GM23338 (cell line): ENCODE results near the gene KCND2. TPM values are rescaled to one million over a fixed set of nuclear protein-coding genes. Genes with fewer than 3 reads are reported as not detected.

Experiments
- ATAC-seq: fragments of 200-7000 bp; cut with Tn5 transposase; 3 replicates; pipeline ENCODE4 v1.9.1; 2020
- DNase-seq: peaks from one replicate; pipeline ENCODE4 v3.0.0-alpha.2; 2015; ENCODE audit warnings: low spot score
- H2AFZ ChIP-seq: fragments of 200-600 bp; sonication (generic); 2 replicates; pipeline ENCODE4 v1.8.0; 2016; ENCODE audit warnings: antibody characterized with exemption, mild to moderate bottlenecking, moderate library complexity
- H3F3A ChIP-seq: fragments of 200-600 bp; sonication (generic); replicated peaks from 2 replicates; pipeline ENCODE4 v1.8.0; 2017; ENCODE audit warnings: antibody characterized with exemption, mixed run types, low read depth
- H3K27ac ChIP-seq: fragments of 200-600 bp; sonication (generic); 2 replicates; pipeline ENCODE4 v1.6.1; 2016; ENCODE audit warnings: low read depth
- H3K27me3 ChIP-seq: fragments of 200-600 bp; sonication (generic); 2 replicates; pipeline ENCODE4 v1.8.0; 2016; ENCODE audit warnings: mild to moderate bottlenecking, mixed run types, moderate library complexity; ENCODE audit not compliant: insufficient read depth
- H3K36me3 ChIP-seq: fragments of 200-600 bp; sonication (generic); 2 replicates; pipeline ENCODE4 v1.8.0; 2016; ENCODE audit warnings: mild to moderate bottlenecking; ENCODE audit not compliant: insufficient read depth
- H3K4me1 ChIP-seq: fragments of 200-600 bp; sonication (generic); 2 replicates; pipeline ENCODE4 v1.8.0; 2016; ENCODE audit warnings: mild to moderate bottlenecking, moderate library complexity; ENCODE audit not compliant: insufficient read depth
- H3K4me2 ChIP-seq: fragments of 200-600 bp; sonication (generic); 2 replicates; pipeline ENCODE4 v1.7.1; 2017; ENCODE audit warnings: mixed run types
- H3K4me3 ChIP-seq: fragments of 200-600 bp; sonication (generic); 2 replicates; pipeline ENCODE4 v1.6.1; 2016; ENCODE audit warnings: mixed run types
- H3K79me2 ChIP-seq: fragments of 200-600 bp; sonication (generic); replicated peaks from 2 replicates; pipeline ENCODE4 v1.8.0; 2017; ENCODE audit warnings: mild to moderate bottlenecking; ENCODE audit not compliant: insufficient read depth
- H3K9me2 ChIP-seq: fragments of 200-600 bp; sonication (generic); 2 replicates; pipeline ENCODE4 v1.8.0; 2017; ENCODE audit not compliant: insufficient read depth
- H4K20me1 ChIP-seq: fragments of 200-600 bp; sonication (generic); replicated peaks from 2 replicates; pipeline ENCODE4 v1.8.0; 2017; ENCODE audit warnings: mild to moderate bottlenecking; ENCODE audit not compliant: insufficient read depth
- H3K27ac Mint-ChIP-seq: 2 replicates; pipeline ENCODE4 v1.8.0; 2020; ENCODE audit warnings: inconsistent platforms, mild to moderate bottlenecking, moderate library complexity, mixed read lengths
- H3K27me3 Mint-ChIP-seq: 3 replicates; pipeline ENCODE4 v1.8.0; 2022; ENCODE audit warnings: low read depth, mild to moderate bottlenecking, moderate library complexity, mixed read lengths, inconsistent platforms; ENCODE audit not compliant: insufficient read depth, poor library complexity
- H3K36me3 Mint-ChIP-seq: 3 replicates; pipeline ENCODE4 v1.8.0; 2021; ENCODE audit warnings: low read depth, mild to moderate bottlenecking, inconsistent platforms, moderate library complexity, mixed read lengths
- H3K4me1 Mint-ChIP-seq: 3 replicates; pipeline ENCODE4 v1.8.0; 2020; ENCODE audit warnings: mild to moderate bottlenecking, inconsistent platforms, mixed read lengths
- H3K4me3 Mint-ChIP-seq: 3 replicates; pipeline ENCODE4 v1.8.0; 2021; ENCODE audit warnings: moderate library complexity, mild to moderate bottlenecking, inconsistent platforms, mixed read lengths
- H3K9me3 Mint-ChIP-seq: 3 replicates; pipeline ENCODE4 v1.8.0; 2020; ENCODE audit warnings: moderate library complexity, mild to moderate bottlenecking, inconsistent platforms, mixed read lengths
- CREB1 ChIP-seq: fragments of 250-450 bp; sonication (Bioruptor Pico); IDR thresholded peaks from 2 replicates; pipeline ENCODE4 v1.5.0; 2020; ENCODE audit warnings: low read depth, mild to moderate bottlenecking, moderate library complexity
- CTCF ChIP-seq, 2 experiments: fragments of 200-600 bp in 1 of 2; sonication (generic) in 1 of 2; conservative IDR thresholded peaks; 2 replicates each; pipeline versions ENCODE4 v1.5.1 to v1.6.1; 2016 to 2017; ENCODE audit warnings: antibody characterized with exemption in 2 of 2, low read depth in 2 of 2, mild to moderate bottlenecking in 2 of 2, moderate library complexity in 1 of 2
- ETS1 ChIP-seq: IDR thresholded peaks from 2 replicates; pipeline ENCODE4 v1.6.1; 2016; ENCODE audit warnings: antibody characterized with exemption
- EZH2 ChIP-seq: fragments of 200-600 bp; sonication (generic); IDR thresholded peaks from one replicate; pipeline ENCODE4 v1.8.0; 2017; ENCODE audit warnings: antibody characterized with exemption, mild to moderate bottlenecking, low read depth; ENCODE audit not compliant: unreplicated experiment
- EZH2phosphoT487 ChIP-seq: fragments of 200-600 bp; sonication (generic); IDR thresholded peaks from one replicate; pipeline ENCODE4 v1.8.1; 2018; ENCODE audit warnings: antibody characterized with exemption; ENCODE audit not compliant: unreplicated experiment
- JUNB ChIP-seq: IDR thresholded peaks from one replicate; pipeline ENCODE4 v1.6.1; 2016; ENCODE audit warnings: antibody characterized with exemption; ENCODE audit not compliant: unreplicated experiment
- NANOG ChIP-seq: IDR thresholded peaks from 2 replicates; pipeline ENCODE4 v1.6.1; 2016; ENCODE audit warnings: antibody characterized with exemption, borderline replicate concordance
- POLR2AphosphoS5 ChIP-seq: IDR thresholded peaks from 2 replicates; pipeline ENCODE4 v1.6.1; 2016; ENCODE audit warnings: antibody characterized with exemption, low read depth
- REST ChIP-seq: IDR thresholded peaks from one replicate; pipeline ENCODE4 v1.6.1; 2018; ENCODE audit warnings: antibody characterized with exemption; ENCODE audit not compliant: unreplicated experiment
- STAT1 ChIP-seq: IDR thresholded peaks from one replicate; pipeline ENCODE4 v1.6.1; 2016; ENCODE audit warnings: antibody characterized with exemption; ENCODE audit not compliant: unreplicated experiment
- ZNF114 ChIP-seq: fragments of 250-450 bp; sonication (Bioruptor Pico); IDR thresholded peaks from 2 replicates; pipeline ENCODE4 v1.5.0; 2020; ENCODE audit warnings: mild to moderate bottlenecking, moderate library complexity
- ZNF331 ChIP-seq: fragments of 250-450 bp; sonication (Bioruptor Pico); IDR thresholded peaks from 2 replicates; pipeline ENCODE4 v1.5.0; 2020; ENCODE audit warnings: low read depth, mild to moderate bottlenecking, moderate library complexity
- ZNF462 ChIP-seq: fragments of 250-450 bp; sonication (Bioruptor Pico); IDR thresholded peaks from 2 replicates; pipeline ENCODE4 v1.5.0; 2020; ENCODE audit warnings: mild to moderate bottlenecking, moderate library complexity
- polyA plus RNA-seq: library from polyadenylated mRNA; unstranded; fragments of >200 nt; fragmentation: Nextera tagmentation; extraction: Ambion mirVana; gene quantifications from 2 replicates; pipeline ENCODE4 v1.2.1, GENCODE V29; 2016
- total RNA-seq: library from RNA; depleted of rRNA; stranded (reverse); fragments of >200 nt; shearing (Covaris generic); gene quantifications from 2 replicates; pipeline ENCODE4 v1.2.3, GENCODE V29; 2014

KCND2 gene
- total and polyA plus RNA-seq, 2 experiments from 2014 or later, result 7.1 to 15.6 TPM

- no peak overlapping the region for H3K4me3 ChIP-seq
- H3K27me3 ChIP-seq, result no peaks in the 10 kb centered on the region
- DNase-seq (no peak), ATAC-seq (no peak)
- no peaks in the 10 kb centered on the region for H4K20me1 ChIP-seq
- H3K36me3 Mint-ChIP-seq, result no peaks in the 10 kb centered on the region
- no peaks in the 10 kb centered on the region for H3K9me3 Mint-ChIP-seq
- no peaks in the 10 kb centered on the region for H3K9me2 ChIP-seq
- no peak overlapping the region for H2AFZ ChIP-seq
- no peak overlapping the region for H3K4me2 ChIP-seq
- H3K27ac Mint-ChIP-seq, result no peak overlapping the region
- no peaks in the 10 kb centered on the region for H3K4me1 Mint-ChIP-seq
- no peaks in the 10 kb centered on the region for H3K36me3 ChIP-seq
- H3K79me2 ChIP-seq, result no peaks in the 10 kb centered on the region
- no peaks in the 10 kb centered on the region for H3K27me3 Mint-ChIP-seq
- H3F3A ChIP-seq, result no peaks in the 10 kb centered on the region
- H3K4me3 Mint-ChIP-seq, result no peak overlapping the region
- H3K4me1 ChIP-seq, result no peaks in the 10 kb centered on the region
- TF ChIP-seq ZNF331 (CRISPR knock-in tag), result no peak
- no peak for TF ChIP-seq JUNB
- no peak for TF ChIP-seq CTCF (conservative IDR thresholded peaks at IDR 0.05; ENCODE audit: low read depth in 2 of 2)
- no peak for TF ChIP-seq EZH2
- TF ChIP-seq POLR2AphosphoS5, result no peak
- no peak for TF ChIP-seq NANOG
- no peak for TF ChIP-seq STAT1
- no peak for TF ChIP-seq REST
- no peak for TF ChIP-seq ZNF462 (CRISPR knock-in tag)
- TF ChIP-seq ZNF114 (CRISPR knock-in tag), result no peak
- TF ChIP-seq EZH2phosphoT487, result no peak
- TF ChIP-seq CREB1, result no peak
- TF ChIP-seq ETS1, result no peak
- H3K27ac ChIP-seq, result no peak overlapping the region
Measured at GRCh38 chr7:120703585-120704240, 430.7 kb downstream of the KCND2 start.
